NCI-H1092 treated with DMSO at 0.1 percent for 48 hours (cell line): Measurements from ENCODE around the gene SKIC8.

Experiments used
- DNase-seq: peaks from one replicate; lab custom pipeline; 2025; lab: John Stamatoyannopoulos, UW

The SKIC8 gene

GRCh38 chr15:78299101-78299930 is at the start of gene SKIC8:
Gene SKIC8 (minus strand): TSS chr15:78299609. CDS start chr15:78295686, 3,923 bp downstream.
- peak; percentile 88 for DNase-seq

GRCh38 chr15:78347586-78348543 is 48.5 kb upstream of the SKIC8 start:
- no peak for DNase-seq

- DNase-seq = no peak
These were observed 46.2 kb upstream of the SKIC8 start for GRCh38 chr15:78345396-78346125.

GRCh38 chr15:78343276-78344060 is 44.1 kb upstream of the SKIC8 start:
- no peak for DNase-seq

- no peak for DNase-seq
These were observed 42.6 kb upstream of the SKIC8 start for GRCh38 chr15:78342021-78342420.

- no peak for DNase-seq
These were observed 41.9 kb upstream of the SKIC8 start for GRCh38 chr15:78341057-78341987.

GRCh38 chr15:78340231-78341056 is 41.0 kb upstream of the SKIC8 start, which contains the start of gene CRABP1:
Gene CRABP1 (plus strand): TSS chr15:78340353. CDS start chr15:78340429, 76 bp downstream.
- no peak for DNase-seq

- DNase-seq = no peak
These were observed 40.1 kb upstream of the SKIC8 start for GRCh38 chr15:78339559-78339958.

- DNase-seq = no peak
These were observed 39.4 kb upstream of the SKIC8 start for GRCh38 chr15:78338781-78339180.

GRCh38 chr15:78335985-78336384 is 36.6 kb upstream of the SKIC8 start:
- no peak for DNase-seq

GRCh38 chr15:78334845-78335244 is 35.4 kb upstream of the SKIC8 start:
- DNase-seq = no peak

- DNase-seq = no peak
These were observed 30.2 kb upstream of the SKIC8 start for GRCh38 chr15:78329625-78330024.

GRCh38 chr15:78327466-78327865 is 28.1 kb upstream of the SKIC8 start:
- no peak for DNase-seq

- DNase-seq = no peak
These were observed 25.9 kb upstream of the SKIC8 start for GRCh38 chr15:78325092-78325843.

GRCh38 chr15:78324144-78324543 is 24.7 kb upstream of the SKIC8 start:
- DNase-seq = no peak

GRCh38 chr15:78323693-78324092 is 24.3 kb upstream of the SKIC8 start:
- DNase-seq = no peak

GRCh38 chr15:78322724-78323521 is 23.5 kb upstream of the SKIC8 start:
- no peak for DNase-seq

GRCh38 chr15:78322243-78322642 is 22.8 kb upstream of the SKIC8 start:
- DNase-seq = peak; percentile 37
